Measurements from ENCODE around the gene C2CD2L. TPM values are rescaled to one million over a fixed set of nuclear protein-coding genes. Genes with fewer than 3 reads are reported as not detected.
"Not testable (repeated sequence)": the region's sequence is repeated elsewhere in the genome, so short reads cannot be mapped to it uniquely, and the experiment has no call there.

The C2CD2L gene
- polyA plus RNA-seq, 12 donors, result 5.5 to 25.2 (median 7.3) TPM; not detected in 1

- no peak for DNase-seq
These were observed 14.0 kb upstream of the C2CD2L start for GRCh38 chr11:119092880-119093842.

GRCh38 chr11:119093942-119094815 lies 13.0 kb upstream of the C2CD2L start:
- no peak for DNase-seq

GRCh38 chr11:119094816-119095065 lies 12.4 kb upstream of the C2CD2L start:
- no peak for DNase-seq

- DNase-seq, result peak; percentile 99
These were observed 11.9 kb upstream of the C2CD2L start for GRCh38 chr11:119095066-119095880.

GRCh38 chr11:119099711-119100110 lies 7.4 kb upstream of the C2CD2L start:
- no peak for DNase-seq

GRCh38 chr11:119100246-119100970 lies 6.7 kb upstream of the C2CD2L start:
- no peak for DNase-seq

- DNase-seq, result no peak
These were observed 6.0 kb upstream of the C2CD2L start for GRCh38 chr11:119100994-119101758.

GRCh38 chr11:119101759-119102423 lies 5.3 kb upstream of the C2CD2L start, which contains the start of gene DPAGT1:
Gene DPAGT1 (minus strand): TSS chr11:119101853. CDS start chr11:119101655, 198 bp downstream.
- DNase-seq, result peak; percentile 95

GRCh38 chr11:119103161-119103664 lies 3.9 kb upstream of the C2CD2L start:
- not testable (repeated sequence) for DNase-seq

- no peak for DNase-seq
These were observed 3.4 kb upstream of the C2CD2L start for GRCh38 chr11:119103793-119104192.

GRCh38 chr11:119107538-119108145 lies 498 bp downstream of the C2CD2L start:
- DNase-seq, result no peak

- DNase-seq, result no peak
These were observed 1.2 kb downstream of the C2CD2L start for GRCh38 chr11:119108146-119108856.

GRCh38 chr11:119108857-119109221 lies 1.7 kb downstream of the C2CD2L start:
- no peak for DNase-seq

- DNase-seq, result no peak
These were observed 2.7 kb downstream of the C2CD2L start for GRCh38 chr11:119109843-119110242.

GRCh38 chr11:119110439-119110838 lies 3.3 kb downstream of the C2CD2L start:
- DNase-seq, result no peak

- DNase-seq, result no peak
These were observed 4.3 kb downstream of the C2CD2L start for GRCh38 chr11:119111361-119111925.

GRCh38 chr11:119112314-119113020 lies 5.3 kb downstream of the C2CD2L start:
- no peak for DNase-seq
